SK-N-SH treated with all-trans-retinoic acid at 6 μM for 48 hours (cell line): Measurements from ENCODE around the gene TNIK.
A peak's percentile ranks its signal among the peaks of the same experiment; 100 is the strongest.
"Not testable (repeated sequence)": the region's sequence is repeated elsewhere in the genome, so short reads cannot be mapped to it uniquely, and the experiment has no call there.

Experiments used
- ATAC-seq: fragments of 200-7000 bp; cut with Tn5 transposase; 3 replicates; pipeline ENCODE4 v1.9.1; 2020; ENCODE audit warnings: mild to moderate bottlenecking, moderate library complexity
- ARNTL ChIP-seq: fragments of 450-650 bp; formaldehyde crosslinking; IDR thresholded peaks from 2 replicates; pipeline ENCODE4 v1.5.0; 2020; ENCODE audit warnings: low read depth, mild to moderate bottlenecking, moderate library complexity, borderline replicate concordance
- BACH2 ChIP-seq: fragments of 250-450 bp; sonication (Bioruptor Pico); IDR thresholded peaks from 2 replicates; pipeline ENCODE4 v1.9.0; 2021; ENCODE audit warnings: mild to moderate bottlenecking, borderline replicate concordance
- CSDC2 ChIP-seq: fragments of 250-450 bp; sonication (Bioruptor Pico); IDR thresholded peaks from 2 replicates; pipeline ENCODE4 v1.5.0; 2020; ENCODE audit warnings: mild to moderate bottlenecking, moderate library complexity
- ESRRG ChIP-seq: fragments of 250-450 bp; sonication (Bioruptor Pico); IDR thresholded peaks from 2 replicates; pipeline ENCODE4 v1.6.1; 2021; ENCODE audit warnings: mild to moderate bottlenecking
- GLIS3 ChIP-seq: fragments of 250-450 bp; sonication (Bioruptor Pico); IDR thresholded peaks from 2 replicates; pipeline ENCODE4 v1.5.0; 2020; ENCODE audit warnings: mild to moderate bottlenecking, moderate library complexity
- ISL1 ChIP-seq: fragments of 250-450 bp; sonication (Bioruptor Pico); IDR thresholded peaks from 2 replicates; pipeline ENCODE4 v2.1.2; 2022; ENCODE audit warnings: mild to moderate bottlenecking, moderate library complexity
- OSR1 ChIP-seq: fragments of 250-450 bp; sonication (Bioruptor Pico); IDR thresholded peaks from 2 replicates; pipeline ENCODE4 v1.8.0; 2022; ENCODE audit warnings: moderate library complexity, mild to moderate bottlenecking, inconsistent platforms
- RARB ChIP-seq: fragments of 250-450 bp; sonication (Bioruptor Pico); IDR thresholded peaks from 2 replicates; pipeline ENCODE4 v1.8.0; 2021; ENCODE audit warnings: mild to moderate bottlenecking, moderate library complexity
- SNAI2 ChIP-seq: fragments of 250-450 bp; sonication (Bioruptor Pico); IDR thresholded peaks from 2 replicates; pipeline ENCODE4 v1.5.0; 2020; ENCODE audit warnings: mild to moderate bottlenecking, moderate library complexity
- TCF4 ChIP-seq: fragments of 250-450 bp; sonication (Bioruptor Pico); IDR thresholded peaks from 2 replicates; pipeline ENCODE4 v1.8.0; 2021; ENCODE audit warnings: mild to moderate bottlenecking, moderate library complexity, borderline replicate concordance
- TOX ChIP-seq: fragments of 250-450 bp; sonication (Bioruptor Pico); IDR thresholded peaks from 2 replicates; pipeline ENCODE4 v1.8.0; 2021; ENCODE audit warnings: mild to moderate bottlenecking, moderate library complexity, borderline replicate concordance
- ZC3H10 ChIP-seq: fragments of 250-450 bp; sonication (Bioruptor Pico); IDR thresholded peaks from 2 replicates; pipeline ENCODE4 v1.5.1; 2021; ENCODE audit warnings: mild to moderate bottlenecking, moderate library complexity
- ZFP3 ChIP-seq: fragments of 250-450 bp; sonication (Bioruptor Pico); IDR thresholded peaks from 2 replicates; pipeline ENCODE4 v1.5.0; 2020; ENCODE audit warnings: mild to moderate bottlenecking, moderate library complexity
- ZFP30 ChIP-seq: fragments of 450-650 bp; formaldehyde crosslinking; IDR thresholded peaks from 2 replicates; pipeline ENCODE4 v1.5.0; 2022; ENCODE audit warnings: mild to moderate bottlenecking, moderate library complexity
- ZNF565 ChIP-seq: fragments of 450-650 bp; formaldehyde crosslinking; conservative IDR thresholded peaks from 2 replicates; pipeline ENCODE4 v1.5.0; 2020; ENCODE audit warnings: low read depth, mild to moderate bottlenecking, moderate library complexity
- ZNF8 ChIP-seq: fragments of 450-650 bp; formaldehyde crosslinking; IDR thresholded peaks from 2 replicates; pipeline ENCODE4 v1.5.0; 2020; ENCODE audit warnings: mild to moderate bottlenecking, moderate library complexity
- TF ChIP-seq, protein P1 (sequence below): fragments of 250-450 bp; sonication (Bioruptor Pico); IDR thresholded peaks from 2 replicates; pipeline ENCODE4 v1.8.0; 2020; ENCODE audit warnings: mild to moderate bottlenecking, moderate library complexity, borderline replicate concordance
- TF ChIP-seq, protein P2 (sequence below): fragments of 250-450 bp; sonication (Bioruptor Pico); IDR thresholded peaks from 2 replicates; pipeline ENCODE4 v1.5.1; 2021; ENCODE audit warnings: mild to moderate bottlenecking, moderate library complexity
- TF ChIP-seq, protein P3 (sequence below): fragments of 250-450 bp; sonication (Bioruptor Pico); IDR thresholded peaks from 2 replicates; pipeline ENCODE4 v1.8.0; 2021; ENCODE audit warnings: low read depth, mild to moderate bottlenecking, moderate library complexity, borderline replicate concordance
- TF ChIP-seq, protein P4 (sequence below): fragments of 250-450 bp; sonication (Bioruptor Pico); IDR thresholded peaks from 2 replicates; pipeline ENCODE4 v1.5.1; 2020; ENCODE audit warnings: low read depth, mild to moderate bottlenecking, moderate library complexity
- TF ChIP-seq, protein P5 (sequence below): fragments of 250-450 bp; sonication (Bioruptor Pico); IDR thresholded peaks from 2 replicates; pipeline ENCODE4 v1.5.0; 2020; ENCODE audit warnings: mild to moderate bottlenecking, moderate library complexity

TNIK gene

DNA sequence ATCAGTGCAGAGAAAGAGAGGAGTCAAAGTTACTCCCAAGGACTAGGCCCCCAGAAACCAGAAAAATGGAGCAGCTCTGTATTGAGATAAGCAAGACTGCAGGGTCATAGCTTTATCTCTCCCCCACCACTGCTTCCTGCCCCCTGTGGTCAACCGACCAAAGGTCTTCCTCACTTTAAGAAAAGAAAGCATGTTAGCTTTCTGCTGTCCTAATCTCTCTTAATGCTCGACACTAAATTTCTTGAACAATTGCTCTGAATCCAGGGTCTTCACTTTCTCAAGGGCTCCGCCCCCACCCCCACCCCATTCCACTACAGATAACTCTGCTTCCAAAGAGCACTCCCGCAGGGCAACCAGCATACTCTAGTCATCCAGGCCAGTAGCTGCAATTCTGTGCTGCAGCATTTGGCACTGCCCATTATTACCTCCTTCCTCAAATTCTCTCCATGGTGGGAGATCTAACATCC lies 31.9 kb downstream of the TNIK start:
- TF ChIP-seq, protein P1, sequence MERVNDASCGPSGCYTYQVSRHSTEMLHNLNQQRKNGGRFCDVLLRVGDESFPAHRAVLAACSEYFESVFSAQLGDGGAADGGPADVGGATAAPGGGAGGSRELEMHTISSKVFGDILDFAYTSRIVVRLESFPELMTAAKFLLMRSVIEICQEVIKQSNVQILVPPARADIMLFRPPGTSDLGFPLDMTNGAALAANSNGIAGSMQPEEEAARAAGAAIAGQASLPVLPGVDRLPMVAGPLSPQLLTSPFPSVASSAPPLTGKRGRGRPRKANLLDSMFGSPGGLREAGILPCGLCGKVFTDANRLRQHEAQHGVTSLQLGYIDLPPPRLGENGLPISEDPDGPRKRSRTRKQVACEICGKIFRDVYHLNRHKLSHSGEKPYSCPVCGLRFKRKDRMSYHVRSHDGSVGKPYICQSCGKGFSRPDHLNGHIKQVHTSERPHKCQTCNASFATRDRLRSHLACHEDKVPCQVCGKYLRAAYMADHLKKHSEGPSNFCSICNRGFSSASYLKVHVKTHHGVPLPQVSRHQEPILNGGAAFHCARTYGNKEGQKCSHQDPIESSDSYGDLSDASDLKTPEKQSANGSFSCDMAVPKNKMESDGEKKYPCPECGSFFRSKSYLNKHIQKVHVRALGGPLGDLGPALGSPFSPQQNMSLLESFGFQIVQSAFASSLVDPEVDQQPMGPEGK (CRISPR knock-in tag), result no peak
- ATAC-seq, result no peak

DNA sequence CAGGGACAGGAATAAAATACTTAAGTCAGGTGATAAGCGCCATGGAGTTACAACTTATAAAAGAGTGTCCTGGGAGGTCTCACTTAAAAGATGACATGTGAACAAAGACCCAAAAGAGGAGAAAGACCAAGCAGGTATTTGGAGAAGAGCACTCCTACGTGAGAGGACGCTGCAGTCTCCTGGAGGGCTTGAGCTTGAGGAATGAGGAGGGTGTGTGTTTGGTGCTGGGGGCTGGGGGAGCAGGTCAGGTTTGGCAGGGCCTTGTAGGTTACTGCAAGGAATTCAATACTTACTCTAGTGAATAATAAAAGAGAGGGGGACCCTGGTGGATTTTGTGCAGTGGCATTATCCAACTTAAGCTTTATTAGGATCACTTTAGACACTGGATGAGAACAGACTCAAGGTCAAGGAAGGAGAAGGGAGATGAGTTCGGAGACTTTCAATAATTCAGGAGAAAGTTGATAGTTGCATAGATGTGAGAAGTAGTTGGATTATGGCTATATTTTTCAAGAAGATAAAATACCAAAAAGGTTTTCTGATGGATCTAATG lies 32.4 kb downstream of the TNIK start:
- TF ChIP-seq ZFP3 (CRISPR knock-in tag) (no peak), ISL1 (CRISPR knock-in tag) (no peak), ZC3H10 (CRISPR knock-in tag) (no peak)
- TF ChIP-seq, protein P2, sequence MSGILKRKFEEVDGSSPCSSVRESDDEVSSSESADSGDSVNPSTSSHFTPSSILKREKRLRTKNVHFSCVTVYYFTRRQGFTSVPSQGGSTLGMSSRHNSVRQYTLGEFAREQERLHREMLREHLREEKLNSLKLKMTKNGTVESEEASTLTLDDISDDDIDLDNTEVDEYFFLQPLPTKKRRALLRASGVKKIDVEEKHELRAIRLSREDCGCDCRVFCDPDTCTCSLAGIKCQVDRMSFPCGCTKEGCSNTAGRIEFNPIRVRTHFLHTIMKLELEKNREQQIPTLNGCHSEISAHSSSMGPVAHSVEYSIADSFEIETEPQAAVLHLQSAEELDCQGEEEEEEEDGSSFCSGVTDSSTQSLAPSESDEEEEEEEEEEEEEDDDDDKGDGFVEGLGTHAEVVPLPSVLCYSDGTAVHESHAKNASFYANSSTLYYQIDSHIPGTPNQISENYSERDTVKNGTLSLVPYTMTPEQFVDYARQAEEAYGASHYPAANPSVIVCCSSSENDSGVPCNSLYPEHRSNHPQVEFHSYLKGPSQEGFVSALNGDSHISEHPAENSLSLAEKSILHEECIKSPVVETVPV (CRISPR knock-in tag), result no peak
- TF ChIP-seq, all 23 proteins: peak for 0
- no peak for ATAC-seq

DNA sequence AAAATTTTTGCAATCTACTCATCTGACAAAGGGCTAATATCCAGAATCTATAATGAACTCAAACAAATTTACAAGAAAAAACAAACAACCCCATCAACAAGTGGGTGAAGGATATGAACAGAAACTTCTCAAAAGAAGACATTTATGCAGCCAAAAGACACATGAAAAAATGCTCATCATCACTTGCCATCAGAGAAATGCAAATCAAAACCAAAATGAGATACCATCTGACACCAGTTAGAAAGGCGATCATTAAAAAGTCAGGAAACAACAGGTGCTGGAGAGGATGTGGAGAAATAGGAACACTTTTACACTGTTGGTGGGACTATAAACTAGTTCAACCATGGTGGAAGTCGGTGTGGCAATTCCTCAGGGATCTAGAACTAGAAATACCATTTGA lies 36.1 kb downstream of the TNIK start:
- ATAC-seq, result not testable (repeated sequence)

DNA sequence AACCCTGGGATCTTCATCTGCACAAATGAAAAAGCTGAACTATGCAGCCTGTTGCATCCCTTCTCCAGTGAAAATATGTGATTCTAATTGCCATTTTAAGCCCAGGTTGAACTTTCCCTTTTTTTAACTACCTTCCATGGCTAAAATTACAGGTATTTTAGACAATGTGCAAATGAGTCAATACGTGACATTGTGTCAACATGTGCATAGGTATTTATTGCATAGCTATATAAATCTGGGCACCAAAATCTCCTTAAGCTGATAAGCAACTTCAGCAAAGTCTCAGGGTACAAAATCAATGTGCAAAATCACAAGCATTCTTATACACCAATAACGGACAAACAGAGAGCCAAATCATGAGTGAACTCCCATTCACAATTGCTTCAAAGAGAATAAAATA lies 37.4 kb downstream of the TNIK start:
- ATAC-seq, result not testable (repeated sequence)

DNA sequence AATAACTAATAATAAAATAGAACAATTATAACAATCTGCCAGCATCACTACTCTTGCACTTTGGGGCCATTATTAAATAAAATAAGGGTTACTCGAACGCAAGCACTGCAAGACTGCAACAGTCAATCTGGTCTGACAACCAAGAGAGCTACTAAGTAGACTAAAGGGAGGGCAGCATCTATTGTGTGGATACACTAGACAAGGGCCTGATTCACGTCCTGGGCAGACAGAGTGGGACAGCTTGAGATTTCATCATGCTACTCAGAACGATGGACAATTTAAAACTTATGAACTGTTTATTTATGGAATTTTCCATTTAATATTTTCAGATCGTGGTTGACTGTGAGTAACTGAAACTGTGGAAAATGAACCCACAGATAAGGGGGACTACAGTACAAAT lies 39.5 kb downstream of the TNIK start:
- peak; percentile 18; the same call in 1 of the 3 replicates for ATAC-seq
- TF ChIP-seq TOX (CRISPR knock-in tag) (no peak), ZFP30 (CRISPR knock-in tag) (no peak), CSDC2 (CRISPR knock-in tag) (no peak)
- TF ChIP-seq, all 23 proteins: peak for 0

DNA sequence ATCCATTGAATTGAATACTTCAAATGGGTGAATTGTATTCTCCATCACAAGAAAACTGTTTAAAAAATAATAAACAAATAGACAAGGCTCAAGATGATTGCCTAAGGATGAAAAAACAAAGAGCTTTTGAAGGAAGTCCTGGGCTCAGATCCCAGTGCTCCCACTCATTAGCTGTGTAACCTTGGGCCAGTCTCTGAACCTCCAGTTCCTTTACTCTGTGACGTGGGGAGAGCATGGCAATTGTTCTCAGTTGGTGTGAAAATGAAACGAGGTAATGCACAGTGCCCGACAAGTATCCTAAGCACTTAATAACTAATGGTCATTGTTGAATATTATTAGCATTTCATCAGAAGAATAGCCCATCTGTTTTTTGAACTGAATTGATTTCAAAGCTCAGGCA lies 40.7 kb downstream of the TNIK start:
- TF ChIP-seq ARNTL, result no peak
- no peak for TF ChIP-seq TOX (CRISPR knock-in tag)
- no peak for TF ChIP-seq SNAI2 (CRISPR knock-in tag)
- no peak for TF ChIP-seq OSR1
- TF ChIP-seq TCF4 (CRISPR knock-in tag), result no peak
- TF ChIP-seq GLIS3 (CRISPR knock-in tag), result no peak
- no peak for TF ChIP-seq ZNF565 (CRISPR knock-in tag)
- TF ChIP-seq, protein P3, sequence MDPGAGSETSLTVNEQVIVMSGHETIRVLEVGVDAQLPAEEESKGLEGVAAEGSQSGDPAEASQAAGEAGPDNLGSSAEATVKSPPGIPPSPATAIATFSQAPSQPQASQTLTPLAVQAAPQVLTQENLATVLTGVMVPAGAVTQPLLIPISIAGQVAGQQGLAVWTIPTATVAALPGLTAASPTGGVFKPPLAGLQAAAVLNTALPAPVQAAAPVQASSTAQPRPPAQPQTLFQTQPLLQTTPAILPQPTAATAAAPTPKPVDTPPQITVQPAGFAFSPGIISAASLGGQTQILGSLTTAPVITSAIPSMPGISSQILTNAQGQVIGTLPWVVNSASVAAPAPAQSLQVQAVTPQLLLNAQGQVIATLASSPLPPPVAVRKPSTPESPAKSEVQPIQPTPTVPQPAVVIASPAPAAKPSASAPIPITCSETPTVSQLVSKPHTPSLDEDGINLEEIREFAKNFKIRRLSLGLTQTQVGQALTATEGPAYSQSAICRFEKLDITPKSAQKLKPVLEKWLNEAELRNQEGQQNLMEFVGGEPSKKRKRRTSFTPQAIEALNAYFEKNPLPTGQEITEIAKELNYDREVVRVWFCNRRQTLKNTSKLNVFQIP (CRISPR knock-in tag), result no peak
- TF ChIP-seq ESRRG (CRISPR knock-in tag), result no peak
- no peak for TF ChIP-seq ZNF8 (CRISPR knock-in tag)
- TF ChIP-seq, protein P4, sequence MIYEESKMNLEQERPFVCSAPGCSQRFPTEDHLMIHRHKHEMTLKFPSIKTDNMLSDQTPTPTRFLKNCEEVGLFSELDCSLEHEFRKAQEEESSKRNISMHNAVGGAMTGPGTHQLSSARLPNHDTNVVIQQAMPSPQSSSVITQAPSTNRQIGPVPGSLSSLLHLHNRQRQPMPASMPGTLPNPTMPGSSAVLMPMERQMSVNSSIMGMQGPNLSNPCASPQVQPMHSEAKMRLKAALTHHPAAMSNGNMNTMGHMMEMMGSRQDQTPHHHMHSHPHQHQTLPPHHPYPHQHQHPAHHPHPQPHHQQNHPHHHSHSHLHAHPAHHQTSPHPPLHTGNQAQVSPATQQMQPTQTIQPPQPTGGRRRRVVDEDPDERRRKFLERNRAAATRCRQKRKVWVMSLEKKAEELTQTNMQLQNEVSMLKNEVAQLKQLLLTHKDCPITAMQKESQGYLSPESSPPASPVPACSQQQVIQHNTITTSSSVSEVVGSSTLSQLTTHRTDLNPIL (CRISPR knock-in tag), result no peak
- TF ChIP-seq, protein P2 (CRISPR knock-in tag), result no peak
- no peak for TF ChIP-seq RARB (CRISPR knock-in tag)
- no peak for TF ChIP-seq BACH2 (CRISPR knock-in tag)
- no peak for TF ChIP-seq ZFP30 (CRISPR knock-in tag)
- TF ChIP-seq ZFP3 (CRISPR knock-in tag), result no peak
- no peak for TF ChIP-seq ISL1 (CRISPR knock-in tag)
- TF ChIP-seq, protein P5, sequence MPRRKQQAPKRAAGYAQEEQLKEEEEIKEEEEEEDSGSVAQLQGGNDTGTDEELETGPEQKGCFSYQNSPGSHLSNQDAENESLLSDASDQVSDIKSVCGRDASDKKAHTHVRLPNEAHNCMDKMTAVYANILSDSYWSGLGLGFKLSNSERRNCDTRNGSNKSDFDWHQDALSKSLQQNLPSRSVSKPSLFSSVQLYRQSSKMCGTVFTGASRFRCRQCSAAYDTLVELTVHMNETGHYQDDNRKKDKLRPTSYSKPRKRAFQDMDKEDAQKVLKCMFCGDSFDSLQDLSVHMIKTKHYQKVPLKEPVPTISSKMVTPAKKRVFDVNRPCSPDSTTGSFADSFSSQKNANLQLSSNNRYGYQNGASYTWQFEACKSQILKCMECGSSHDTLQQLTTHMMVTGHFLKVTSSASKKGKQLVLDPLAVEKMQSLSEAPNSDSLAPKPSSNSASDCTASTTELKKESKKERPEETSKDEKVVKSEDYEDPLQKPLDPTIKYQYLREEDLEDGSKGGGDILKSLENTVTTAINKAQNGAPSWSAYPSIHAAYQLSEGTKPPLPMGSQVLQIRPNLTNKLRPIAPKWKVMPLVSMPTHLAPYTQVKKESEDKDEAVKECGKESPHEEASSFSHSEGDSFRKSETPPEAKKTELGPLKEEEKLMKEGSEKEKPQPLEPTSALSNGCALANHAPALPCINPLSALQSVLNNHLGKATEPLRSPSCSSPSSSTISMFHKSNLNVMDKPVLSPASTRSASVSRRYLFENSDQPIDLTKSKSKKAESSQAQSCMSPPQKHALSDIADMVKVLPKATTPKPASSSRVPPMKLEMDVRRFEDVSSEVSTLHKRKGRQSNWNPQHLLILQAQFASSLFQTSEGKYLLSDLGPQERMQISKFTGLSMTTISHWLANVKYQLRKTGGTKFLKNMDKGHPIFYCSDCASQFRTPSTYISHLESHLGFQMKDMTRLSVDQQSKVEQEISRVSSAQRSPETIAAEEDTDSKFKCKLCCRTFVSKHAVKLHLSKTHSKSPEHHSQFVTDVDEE, result no peak
- ATAC-seq, result no peak
